Neural cell (in vitro differentiated cells): ENCODE measurements around the gene PTTG1IP. TPM values are rescaled to one million over a fixed set of nuclear protein-coding genes. Genes with fewer than 3 reads are reported as not detected.

ENCODE experiments used
- H2AFZ ChIP-seq: fragments of 200-600, 300-800 bp; sonication (generic), shearing (Covaris generic); 2 replicates; pipeline ENCODE4 v1.6.0; 2014; ENCODE audit warnings: low read depth, mild to moderate bottlenecking, antibody characterized with exemption, low read length, moderate library complexity
- H3F3A ChIP-seq: fragments of 200-600 bp; shearing (Covaris generic); 2 replicates; pipeline ENCODE4 v1.6.1; 2016; ENCODE audit warnings: mild to moderate bottlenecking, moderate library complexity, mixed read lengths, antibody characterized with exemption, low read length; ENCODE audit not compliant: insufficient read depth, poor library complexity, severe bottlenecking
- H3K27ac ChIP-seq: fragments of 200-600, 300-800 bp; sonication (generic), shearing (Covaris generic); 2 replicates; pipeline ENCODE4 v1.5.1; 2014; ENCODE audit warnings: mild to moderate bottlenecking, low read length, moderate library complexity
- H3K27me3 ChIP-seq: fragments of 300-800, 200-600 bp; sonication (generic), shearing (Covaris generic); 2 replicates; pipeline ENCODE4 v1.6.0; 2014; ENCODE audit warnings: mild to moderate bottlenecking, low read depth, low read length, moderate library complexity; ENCODE audit not compliant: insufficient read depth
- H3K36me3 ChIP-seq: fragments of 300-800, 200-600 bp; sonication (generic), shearing (Covaris generic); 2 replicates; pipeline ENCODE4 v1.5.1; 2014; ENCODE audit warnings: mild to moderate bottlenecking, antibody characterized with exemption, low read length, moderate library complexity; ENCODE audit not compliant: insufficient read depth
- H3K4me2 ChIP-seq: fragments of 300-800, 200-600 bp; sonication (generic), shearing (Covaris generic); 2 replicates; pipeline ENCODE4 v1.6.0; 2014; ENCODE audit warnings: mild to moderate bottlenecking, low read length
- H3K4me3 ChIP-seq: fragments of 300-800, 200-600 bp; sonication (generic), shearing (Covaris generic); 2 replicates; pipeline ENCODE4 v1.5.1; 2014; ENCODE audit warnings: mild to moderate bottlenecking, low read length, moderate library complexity
- H3K79me2 ChIP-seq: fragments of 200-600 bp; shearing (Covaris generic); replicated peaks from 2 replicates; pipeline ENCODE4 v1.6.0; 2014; ENCODE audit warnings: mild to moderate bottlenecking, low read length, moderate library complexity; ENCODE audit not compliant: insufficient read depth
- H3K9ac ChIP-seq: fragments of 300-800, 200-600 bp; sonication (generic), shearing (Covaris generic); 2 replicates; pipeline ENCODE4 v1.6.1; 2016; ENCODE audit warnings: mild to moderate bottlenecking, low read length, mixed read lengths
- H3K9me2 ChIP-seq: fragments of 200-600 bp; shearing (Covaris generic); 2 replicates; pipeline ENCODE4 v1.6.1; 2016; ENCODE audit warnings: mild to moderate bottlenecking, low read length, mixed read lengths; ENCODE audit not compliant: insufficient read depth
- H3K9me3 ChIP-seq: fragments of 200-600, 300-800 bp; sonication (generic), shearing (Covaris generic); 2 replicates; pipeline ENCODE4 v1.6.1; 2016; ENCODE audit warnings: mild to moderate bottlenecking, mixed run types, low read length, moderate library complexity, mixed read lengths
- H4K20me1 ChIP-seq: fragments of 200-600 bp; shearing (Covaris generic); 2 replicates; pipeline ENCODE4 v1.6.1; 2016; ENCODE audit warnings: mild to moderate bottlenecking, mixed run types; ENCODE audit not compliant: insufficient read depth
- CTCF ChIP-seq: fragments of 450-650 bp; IDR thresholded peaks from 2 replicates; pipeline ENCODE4 v1.5.1; 2014; ENCODE audit warnings: antibody characterized with exemption, mild to moderate bottlenecking, moderate library complexity; ENCODE audit not compliant: poor library complexity, severe bottlenecking
- EP300 ChIP-seq: fragments of 450-650 bp; conservative IDR thresholded peaks from 2 replicates; pipeline ENCODE4 v1.6.1; 2014; ENCODE audit warnings: antibody characterized with exemption, mild to moderate bottlenecking, moderate library complexity; ENCODE audit not compliant: poor library complexity, severe bottlenecking
- EZH2 ChIP-seq: fragments of 200-600, 300-800 bp; shearing (Covaris generic), sonication (generic); IDR thresholded peaks from 2 replicates; pipeline ENCODE4 v1.6.1; 2014; ENCODE audit warnings: antibody characterized with exemption, low read length, borderline replicate concordance, mild to moderate bottlenecking; ENCODE audit not compliant: insufficient read depth, poor library complexity, severe bottlenecking
- MXI1 ChIP-seq: fragments of 450-650 bp; conservative IDR thresholded peaks from 2 replicates; pipeline ENCODE4 v1.6.1; 2014; ENCODE audit warnings: antibody characterized with exemption, mild to moderate bottlenecking; ENCODE audit not compliant: poor library complexity, severe bottlenecking
- POLR2AphosphoS5 ChIP-seq: IDR thresholded peaks from 2 replicates; pipeline ENCODE4 v1.6.1; 2012
- RAD21 ChIP-seq: fragments of 450-650 bp; conservative IDR thresholded peaks from 2 replicates; pipeline ENCODE4 v1.6.1; 2014; ENCODE audit warnings: antibody characterized with exemption, mild to moderate bottlenecking, moderate library complexity
- REST ChIP-seq: IDR thresholded peaks from 2 replicates; pipeline ENCODE4 v1.6.1; 2012; ENCODE audit warnings: borderline replicate concordance
- SMC3 ChIP-seq: fragments of 450-650 bp; conservative IDR thresholded peaks from 2 replicates; pipeline ENCODE4 v1.6.1; 2014; ENCODE audit warnings: antibody characterized with exemption, mild to moderate bottlenecking, moderate library complexity; ENCODE audit not compliant: poor library complexity
- TAF1 ChIP-seq: IDR thresholded peaks from 2 replicates; pipeline ENCODE4 v1.6.1; 2012; ENCODE audit warnings: low read depth
- polyA plus RNA-seq: library from polyadenylated mRNA; depleted of rRNA; stranded (reverse); fragments of >200 nt; gene quantifications from 2 replicates; pipeline ENCODE4 v1.2.3, GENCODE V29; 2014

Gene PTTG1IP
- polyA plus RNA-seq, 1 donor from 2014 or later = 152 TPM

GRCh38 chr21:44916965-44917364, 43.5 kb upstream of the PTTG1IP start:
- no peak overlapping the region for H3K27ac ChIP-seq
- H3K27me3 ChIP-seq = peaks cover 50% of the 10 kb centered on the region
- no peaks in the 10 kb centered on the region for H3K79me2 ChIP-seq
- TF ChIP-seq SMC3 (no peak), MXI1 (no peak), REST (no peak), TAF1 (no peak), CTCF (no peak), RAD21 (no peak), EZH2 (no peak), EP300 (no peak), POLR2AphosphoS5 (no peak)
- H4K20me1 ChIP-seq = no peaks in the 10 kb centered on the region
- no peaks in the 10 kb centered on the region for H3K9me3 ChIP-seq
- no peak overlapping the region for H2AFZ ChIP-seq
- H3K36me3 ChIP-seq = no peaks in the 10 kb centered on the region
- no peak overlapping the region for H3K9ac ChIP-seq
- no peak overlapping the region for H3K4me3 ChIP-seq
- H3K9me2 ChIP-seq = no peaks in the 10 kb centered on the region
- H3K4me2 ChIP-seq = no peak overlapping the region
- H3F3A ChIP-seq = no peaks in the 10 kb centered on the region

GRCh38 chr21:44914176-44914874, 40.8 kb upstream of the PTTG1IP start:
- H3K36me3 ChIP-seq = no peaks in the 10 kb centered on the region
- H3K9ac ChIP-seq = no peak overlapping the region
- no peaks in the 10 kb centered on the region for H3K9me3 ChIP-seq
- H2AFZ ChIP-seq = no peak overlapping the region
- H3K9me2 ChIP-seq = no peaks in the 10 kb centered on the region
- no peak for TF ChIP-seq REST
- no peak for TF ChIP-seq MXI1
- no peak for TF ChIP-seq POLR2AphosphoS5
- no peak for TF ChIP-seq EP300
- no peak for TF ChIP-seq TAF1
- TF ChIP-seq SMC3 = no peak
- no peak for TF ChIP-seq CTCF
- TF ChIP-seq RAD21 = no peak
- no peak for TF ChIP-seq EZH2
- H3K4me3 ChIP-seq = no peak overlapping the region
- peaks cover 23% of the 10 kb centered on the region for H3K27me3 ChIP-seq
- no peak overlapping the region for H3K4me2 ChIP-seq
- no peaks in the 10 kb centered on the region for H3F3A ChIP-seq
- H3K27ac ChIP-seq = no peak overlapping the region
- H4K20me1 ChIP-seq = no peaks in the 10 kb centered on the region
- H3K79me2 ChIP-seq = no peaks in the 10 kb centered on the region
